ENCODE results near the gene GIMAP4. TPM values are rescaled to one million over a fixed set of nuclear protein-coding genes. Genes with fewer than 3 reads are reported as not detected.
"Not testable (repeated sequence)": the region's sequence is repeated elsewhere in the genome, so short reads cannot be mapped to it uniquely, and the experiment has no call there.

GIMAP4 gene
- total RNA-seq, 1 donor from 2014 or later, result not detected

DNA sequence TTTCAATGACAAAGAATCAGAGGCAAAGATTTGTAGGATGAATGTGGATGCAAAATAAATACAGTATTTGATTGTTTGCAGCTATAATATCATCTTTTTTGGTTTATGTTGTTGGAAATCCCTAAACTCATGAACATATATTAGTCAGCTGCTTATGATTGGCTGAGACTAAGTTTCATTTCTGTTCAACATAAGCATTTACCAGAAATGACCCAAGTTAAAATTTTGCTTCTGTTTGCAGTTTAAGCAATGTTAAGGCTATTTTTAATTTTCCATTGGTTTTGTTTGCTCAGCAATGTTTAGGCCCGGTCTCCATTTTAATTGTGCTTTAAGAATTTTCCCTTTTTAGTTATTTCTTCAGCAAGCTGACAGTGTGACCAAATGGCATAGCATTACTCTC, 43.0 kb downstream of the GIMAP4 start:
- Histone ChIP-seq H3K4me3 (ENCODE audit: low read depth, low read length) (no peak overlapping the region), H3K36me3 (ENCODE audit: control insufficient read depth, insufficient read depth, low read length) (no peaks in the 10 kb centered on the region), H3K27me3 (ENCODE audit: control insufficient read depth, insufficient read depth, low read length) (no peaks in the 10 kb centered on the region)
- TF ChIP-seq, protein P1, sequence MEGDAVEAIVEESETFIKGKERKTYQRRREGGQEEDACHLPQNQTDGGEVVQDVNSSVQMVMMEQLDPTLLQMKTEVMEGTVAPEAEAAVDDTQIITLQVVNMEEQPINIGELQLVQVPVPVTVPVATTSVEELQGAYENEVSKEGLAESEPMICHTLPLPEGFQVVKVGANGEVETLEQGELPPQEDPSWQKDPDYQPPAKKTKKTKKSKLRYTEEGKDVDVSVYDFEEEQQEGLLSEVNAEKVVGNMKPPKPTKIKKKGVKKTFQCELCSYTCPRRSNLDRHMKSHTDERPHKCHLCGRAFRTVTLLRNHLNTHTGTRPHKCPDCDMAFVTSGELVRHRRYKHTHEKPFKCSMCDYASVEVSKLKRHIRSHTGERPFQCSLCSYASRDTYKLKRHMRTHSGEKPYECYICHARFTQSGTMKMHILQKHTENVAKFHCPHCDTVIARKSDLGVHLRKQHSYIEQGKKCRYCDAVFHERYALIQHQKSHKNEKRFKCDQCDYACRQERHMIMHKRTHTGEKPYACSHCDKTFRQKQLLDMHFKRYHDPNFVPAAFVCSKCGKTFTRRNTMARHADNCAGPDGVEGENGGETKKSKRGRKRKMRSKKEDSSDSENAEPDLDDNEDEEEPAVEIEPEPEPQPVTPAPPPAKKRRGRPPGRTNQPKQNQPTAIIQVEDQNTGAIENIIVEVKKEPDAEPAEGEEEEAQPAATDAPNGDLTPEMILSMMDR (IDR thresholded peaks at IDR 0.05; ENCODE audit: insufficient read depth, low read length, severe bottlenecking), result no peak
- FAIRE-seq (no peak), DNase-seq (ENCODE audit: low read depth) (no peak)

DNA sequence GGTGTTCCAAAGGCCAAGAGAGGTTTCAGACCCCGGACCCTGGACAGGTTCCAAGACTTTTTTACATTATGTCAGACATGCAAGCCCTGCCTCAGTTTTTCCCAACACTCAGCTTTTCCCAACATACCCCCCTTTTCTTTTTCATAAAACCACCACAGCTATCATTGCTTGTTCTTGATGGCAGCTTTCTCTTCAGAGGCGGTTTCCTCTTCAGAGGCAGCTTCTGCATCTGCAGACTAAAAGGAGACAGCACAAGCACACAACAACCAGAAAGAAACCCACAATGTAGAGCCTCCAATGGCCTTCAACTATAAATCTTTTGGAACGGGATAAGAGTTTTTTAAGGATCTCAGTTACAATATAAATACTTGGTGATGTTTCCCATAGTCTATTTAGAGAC, 45.7 kb downstream of the GIMAP4 start:
- H3K36me3 ChIP-seq (ENCODE audit: control insufficient read depth, insufficient read depth, low read length), result no peaks in the 10 kb centered on the region
- no peak for DNase-seq (ENCODE audit: low read depth)
- H3K27me3 ChIP-seq (ENCODE audit: control insufficient read depth, insufficient read depth, low read length), result no peaks in the 10 kb centered on the region
- TF ChIP-seq, protein P1 (IDR thresholded peaks at IDR 0.05; ENCODE audit: insufficient read depth, low read length, severe bottlenecking), result no peak
- FAIRE-seq, result no peak
- H3K4me3 ChIP-seq (ENCODE audit: low read depth, low read length), result no peak overlapping the region

DNA sequence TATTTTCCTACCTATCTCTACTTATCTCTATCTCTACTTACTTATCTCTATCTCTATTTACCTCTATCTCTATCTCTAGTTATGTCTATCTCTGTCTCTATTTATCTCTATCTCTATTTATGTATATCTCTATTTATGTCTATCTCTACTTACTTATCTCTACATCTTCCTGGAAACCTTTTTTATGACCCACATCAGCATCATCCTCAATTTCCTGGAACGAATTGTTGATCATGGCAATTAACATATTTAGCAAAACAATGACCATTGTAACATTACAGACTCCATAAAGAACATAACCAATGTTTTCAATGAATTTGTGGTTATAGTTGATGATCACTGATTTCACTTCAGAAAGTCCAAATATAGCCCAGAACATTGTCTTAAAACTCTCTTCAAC, 46.7 kb downstream of the GIMAP4 start:
- FAIRE-seq (no peak), DNase-seq (ENCODE audit: low read depth) (no peak)
- Histone ChIP-seq H3K4me3 (ENCODE audit: low read depth, low read length) (no peak overlapping the region), H3K36me3 (ENCODE audit: control insufficient read depth, insufficient read depth, low read length) (no peaks in the 10 kb centered on the region), H3K27me3 (ENCODE audit: control insufficient read depth, insufficient read depth, low read length) (no peaks in the 10 kb centered on the region)
- TF ChIP-seq, protein P1 (IDR thresholded peaks at IDR 0.05; ENCODE audit: insufficient read depth, low read length, severe bottlenecking), result no peak

DNA sequence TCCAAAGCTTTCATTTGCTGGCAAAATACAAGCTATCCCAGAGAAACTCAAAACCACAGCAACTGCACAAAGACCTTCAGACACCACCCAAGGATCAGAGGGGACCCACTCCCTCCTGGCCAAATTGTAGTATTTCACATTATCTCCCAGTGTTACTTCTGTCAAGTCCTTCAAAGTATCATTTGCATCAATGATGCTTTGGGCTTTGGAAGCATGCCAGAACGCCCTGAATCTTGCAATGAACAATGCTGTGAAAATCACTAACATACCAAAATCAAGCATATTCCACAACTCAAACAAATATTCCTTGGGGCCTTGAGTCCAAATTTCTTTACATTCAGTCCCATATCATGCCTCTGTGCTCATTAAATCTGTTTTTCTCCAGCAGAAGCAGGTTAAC, 47.2 kb downstream of the GIMAP4 start:
- H3K4me3 ChIP-seq (ENCODE audit: low read depth, low read length); DNase-seq (ENCODE audit: low read depth); FAIRE-seq; H3K27me3 ChIP-seq (ENCODE audit: control insufficient read depth, insufficient read depth, low read length); H3K36me3 ChIP-seq (ENCODE audit: control insufficient read depth, insufficient read depth, low read length): not testable (repeated sequence)

DNA sequence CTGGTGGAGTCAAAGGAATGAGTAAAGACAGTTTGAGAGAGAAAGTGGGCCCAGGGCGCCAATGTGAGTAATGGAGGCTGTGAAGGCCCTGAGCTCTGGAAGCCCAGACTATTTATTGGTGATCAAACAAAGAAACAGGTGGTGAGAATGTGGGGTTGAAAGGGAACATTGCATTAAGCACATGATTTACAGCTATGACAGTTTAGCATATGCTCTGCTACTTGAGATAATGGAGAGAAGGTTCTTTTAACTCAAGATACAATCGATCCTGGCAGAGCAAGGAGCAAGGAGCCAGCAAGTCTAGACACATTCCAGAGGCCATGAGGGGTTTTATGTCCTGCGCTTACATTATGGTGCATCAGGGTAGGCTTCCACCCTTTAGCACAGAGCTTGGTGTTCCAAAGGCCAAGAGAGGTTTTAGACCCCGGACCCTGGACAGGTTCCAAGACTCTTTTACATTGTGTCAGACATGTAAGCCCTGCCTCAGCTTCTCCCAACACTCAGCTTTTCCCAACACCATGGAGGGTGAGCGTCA, 48.1 kb downstream of the GIMAP4 start:
- not testable (repeated sequence) for DNase-seq (ENCODE audit: low read depth); H3K4me3 ChIP-seq (ENCODE audit: low read depth, low read length); H3K36me3 ChIP-seq (ENCODE audit: control insufficient read depth, insufficient read depth, low read length); H3K27me3 ChIP-seq (ENCODE audit: control insufficient read depth, insufficient read depth, low read length); FAIRE-seq

DNA sequence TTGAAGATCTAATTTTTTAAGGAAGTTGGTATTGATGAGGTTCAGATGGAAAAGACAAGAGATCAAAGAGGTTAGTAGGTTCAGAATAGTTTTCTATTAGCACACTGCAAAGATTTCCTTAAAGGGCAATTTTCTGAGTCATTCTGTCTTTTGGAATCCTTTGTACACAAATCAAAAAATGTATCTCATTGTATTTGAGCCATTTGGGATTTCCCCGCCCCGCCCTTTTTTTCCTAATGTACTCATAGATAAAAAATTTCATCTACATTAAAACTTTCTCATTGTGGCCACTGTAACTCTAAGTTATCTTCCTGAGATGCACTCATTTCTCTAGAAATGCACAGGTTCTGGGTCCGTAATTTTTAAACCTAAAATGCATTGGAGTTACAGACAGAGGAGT, 52.9 kb downstream of the GIMAP4 start:
- no peak for FAIRE-seq
- TF ChIP-seq, protein P1 (IDR thresholded peaks at IDR 0.05; ENCODE audit: insufficient read depth, low read length, severe bottlenecking), result no peak
- no peak for DNase-seq (ENCODE audit: low read depth)
- Histone ChIP-seq H3K27me3 (ENCODE audit: control insufficient read depth, insufficient read depth, low read length) (no peaks in the 10 kb centered on the region), H3K4me3 (ENCODE audit: low read depth, low read length) (no peak overlapping the region), H3K36me3 (ENCODE audit: control insufficient read depth, insufficient read depth, low read length) (no peaks in the 10 kb centered on the region)

DNA sequence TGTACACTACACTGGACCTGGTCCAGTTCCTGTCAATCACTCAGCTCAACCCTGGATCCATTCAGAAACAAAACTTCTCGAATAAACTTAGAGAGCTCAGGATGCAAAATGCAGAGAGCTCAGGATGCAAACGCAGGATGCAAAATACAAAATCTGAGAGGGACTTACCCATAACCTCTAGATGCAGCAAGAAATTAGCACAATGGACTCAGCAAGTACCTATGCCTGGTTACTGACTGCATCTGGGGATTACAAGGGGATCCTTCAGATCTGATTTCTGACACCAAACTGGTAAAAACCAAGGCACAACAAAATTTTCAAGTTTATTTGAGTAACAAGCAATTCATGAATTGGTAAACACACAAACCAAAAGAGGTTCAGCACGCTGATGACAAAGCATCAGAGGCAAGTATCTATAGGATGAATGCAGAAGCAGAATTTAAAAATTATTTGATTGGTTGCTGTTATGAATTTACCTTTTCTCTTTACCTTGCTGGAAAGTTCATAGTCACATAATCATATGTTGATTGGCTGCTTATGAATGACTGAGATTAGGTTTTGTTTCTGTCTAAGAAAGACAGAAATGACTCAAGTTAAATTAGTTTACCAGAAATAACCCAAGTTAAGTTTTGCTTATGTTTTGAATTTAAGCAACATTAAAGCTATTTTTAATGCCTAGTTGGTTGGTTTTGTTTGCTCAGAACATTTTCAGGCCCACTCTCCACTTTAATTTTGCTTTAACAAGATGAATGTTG, 53.6 kb downstream of the GIMAP4 start:
- FAIRE-seq (no peak), DNase-seq (ENCODE audit: low read depth) (no peak)
- Histone ChIP-seq H3K4me3 (ENCODE audit: low read depth, low read length) (no peak overlapping the region), H3K27me3 (ENCODE audit: control insufficient read depth, insufficient read depth, low read length) (no peaks in the 10 kb centered on the region), H3K36me3 (ENCODE audit: control insufficient read depth, insufficient read depth, low read length) (no peaks in the 10 kb centered on the region)
- TF ChIP-seq, protein P1 (IDR thresholded peaks at IDR 0.05; ENCODE audit: insufficient read depth, low read length, severe bottlenecking), result no peak
